Activated naive CD4-positive, alpha-beta T cell treated with anti-CD3 and anti-CD28 coated beads for 36 hours (primary cell): ENCODE data around the gene TAS2R40. TPM values are rescaled to one million over a fixed set of nuclear protein-coding genes. Genes with fewer than 3 reads are reported as not detected.

Source experiments
- CTCF ChIA-PET: fragments of 350-600 bp; sonication (Branson Sonifier 250); formaldehyde crosslinking; loops from one replicate; lab custom pipeline; 2021; ENCODE audit warnings: antibody characterized with exemption; lab: Charles Lee
- DNase-seq: peaks from one replicate; pipeline ENCODE4 v3.0.0-alpha.2; 2020
- H3K27ac Mint-ChIP-seq: one replicate; pipeline ENCODE4 v1.8.0; 2021; ENCODE audit warnings: mild to moderate bottlenecking, mixed read lengths
- H3K27me3 Mint-ChIP-seq: one replicate; pipeline ENCODE4 v1.8.0; 2021; ENCODE audit warnings: low read depth, mixed read lengths
- H3K36me3 Mint-ChIP-seq: one replicate; pipeline ENCODE4 v1.8.0; 2021; ENCODE audit warnings: low read depth, mixed read lengths
- H3K4me1 Mint-ChIP-seq: one replicate; pipeline ENCODE4 v1.8.0; 2021; ENCODE audit warnings: low read depth, mixed read lengths
- H3K4me3 Mint-ChIP-seq: one replicate; pipeline ENCODE4 v1.8.0; 2021; ENCODE audit warnings: mild to moderate bottlenecking, moderate library complexity, mixed read lengths
- H3K9me3 Mint-ChIP-seq: one replicate; pipeline ENCODE4 v1.8.0; 2021; ENCODE audit warnings: mixed read lengths
- intact Hi-C: fragments of 100-400 bp; cut with micrococcal nuclease; formaldehyde crosslinking; loops from one replicate; pipeline ENCODE4 v1.15.1; 2023
- total RNA-seq, 2 experiments: library from RNA; stranded (reverse); gene quantifications; one replicate each; pipeline ENCODE4 v1.2.3, GENCODE V29; 2021

TAS2R40 gene
- total RNA-seq, 2 experiments from 2014 or later: not detected

DNA sequence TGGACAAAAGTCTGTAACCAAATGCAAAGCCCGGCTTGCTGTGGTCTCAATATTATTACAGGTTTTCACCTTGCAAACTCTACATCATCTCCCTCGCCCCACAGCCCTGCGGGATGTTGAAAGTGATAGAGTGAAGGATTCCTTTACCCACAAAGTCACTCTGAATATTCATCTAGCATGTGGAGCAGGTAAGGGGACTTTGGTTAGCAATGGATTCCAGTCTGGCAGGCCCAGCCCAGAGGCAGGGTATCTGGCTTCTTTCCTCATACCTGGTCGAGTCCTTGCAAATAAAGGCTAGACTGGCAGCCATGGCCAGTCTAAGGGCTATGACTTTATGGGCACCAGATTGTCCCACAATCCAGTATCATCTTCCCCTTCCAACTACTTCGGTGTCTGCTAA lies 3.2 kb downstream of the TAS2R40 start:
- no peak for DNase-seq
- CTCF ChIA-PET: no interaction called here
- H3K36me3 Mint-ChIP-seq: no peaks in the 10 kb centered on the region
- no peaks in the 10 kb centered on the region for H3K9me3 Mint-ChIP-seq
- intact Hi-C loops: no loop called here
- H3K27ac Mint-ChIP-seq: no peak overlapping the region
- H3K4me3 Mint-ChIP-seq: no peak overlapping the region
- H3K27me3 Mint-ChIP-seq: peaks cover 8% of the 10 kb centered on the region
- no peaks in the 10 kb centered on the region for H3K4me1 Mint-ChIP-seq

- CTCF ChIA-PET: interaction anchor here (1.2 kb wide), 1 partner anchor 13 kb away, joined by 3 read pairs; no protein-coding TSS in a partner anchor
- Mint-ChIP-seq H3K36me3 (no peaks in the 10 kb centered on the region), H3K9me3 (no peaks in the 10 kb centered on the region), H3K27ac (no peak overlapping the region), H3K4me1 (no peaks in the 10 kb centered on the region), H3K27me3 (peaks cover under 1% of the 10 kb centered on the region), H3K4me3 (no peak overlapping the region)
- intact Hi-C loops: no loop called here
- DNase-seq: no peak
Measured at GRCh38 chr7:143227806-143228205, 6.0 kb downstream of the TAS2R40 start.

GRCh38 chr7:143229054-143229790 lies 7.4 kb downstream of the TAS2R40 start:
- Mint-ChIP-seq H3K27me3 (no peaks in the 10 kb centered on the region), H3K27ac (no peak overlapping the region), H3K9me3 (no peaks in the 10 kb centered on the region), H3K36me3 (no peaks in the 10 kb centered on the region), H3K4me3 (no peak overlapping the region), H3K4me1 (no peaks in the 10 kb centered on the region)
- CTCF ChIA-PET: no interaction called here
- DNase-seq: no peak
- intact Hi-C loops: no loop called here

DNA sequence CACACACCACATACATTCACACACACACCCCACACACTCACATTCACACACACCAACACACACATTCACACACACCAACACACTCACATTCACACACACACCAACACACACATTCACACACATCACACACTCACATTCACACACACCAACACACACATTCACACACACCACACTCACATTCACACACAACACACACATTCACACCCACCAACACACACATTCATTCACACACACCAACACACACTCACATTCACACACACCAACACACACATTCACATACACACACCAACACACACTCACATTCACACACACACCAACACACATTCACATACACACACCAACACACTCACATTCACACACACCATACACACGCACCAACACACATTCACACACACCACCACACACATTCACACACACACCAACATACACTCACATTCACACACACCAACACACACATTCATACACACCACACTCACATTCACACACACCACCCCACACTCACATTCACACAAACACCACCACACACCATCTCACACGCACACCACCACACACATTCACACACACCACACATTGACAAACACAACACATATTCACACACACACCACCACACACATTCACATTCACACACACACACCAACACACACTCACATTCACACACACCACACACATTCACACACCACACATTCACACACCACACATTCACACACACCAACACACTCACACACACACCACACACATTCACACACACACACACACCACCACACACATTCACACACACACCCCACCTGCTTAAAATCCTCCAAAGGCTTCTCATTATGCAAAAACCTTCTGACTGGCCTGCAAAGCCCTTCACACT lies 9.0 kb downstream of the TAS2R40 start:
- CTCF ChIA-PET: interaction anchor here (1.6 kb wide), 1 partner anchor 225 kb away, joined by 3 read pairs; no protein-coding TSS in a partner anchor
- intact Hi-C loops: no loop called here
- no peak for DNase-seq

DNA sequence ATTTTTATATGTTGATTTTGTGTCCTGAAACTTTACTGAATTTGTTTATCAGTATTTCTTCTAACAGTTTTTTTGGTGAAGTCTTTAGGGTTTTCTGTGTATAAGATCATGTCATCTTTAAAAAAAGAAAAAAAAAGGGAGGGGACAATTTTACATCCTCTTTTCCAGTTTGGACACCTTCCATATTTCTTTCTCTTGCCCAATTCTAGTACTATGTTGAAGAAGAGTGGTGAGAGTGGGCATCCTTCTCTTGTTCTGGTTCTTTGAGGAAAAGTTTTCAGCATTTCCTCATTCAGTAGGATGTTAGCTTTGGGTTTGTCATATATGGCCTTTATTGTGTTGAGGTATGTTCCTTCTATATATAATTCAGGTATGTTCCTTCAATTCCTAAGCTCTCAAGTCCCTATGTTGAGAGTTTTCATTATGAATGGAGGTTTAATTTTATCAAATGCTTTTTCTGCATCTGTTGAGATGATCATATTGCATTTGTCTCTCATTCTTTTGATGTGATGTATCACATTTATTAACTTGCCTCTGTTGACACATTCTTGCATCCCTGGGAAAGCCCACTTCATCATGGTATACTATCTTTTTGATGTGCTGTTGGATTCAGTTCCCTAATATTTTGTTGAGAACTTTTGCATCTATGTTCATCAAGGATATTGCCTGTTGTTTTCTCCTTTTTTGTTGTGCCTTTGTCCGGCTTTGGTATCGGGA lies 12.1 kb downstream of the TAS2R40 start:
- Mint-ChIP-seq H3K9me3 (peaks cover 19% of the 10 kb centered on the region), H3K4me1 (no peaks in the 10 kb centered on the region), H3K36me3 (peaks cover 2% of the 10 kb centered on the region), H3K27ac (no peak overlapping the region), H3K4me3 (no peak overlapping the region), H3K27me3 (peaks cover 2% of the 10 kb centered on the region)
- DNase-seq: no peak
- intact Hi-C loops: no loop called here
- CTCF ChIA-PET: interaction anchor here (0.7 to 1.0 kb wide), 3 partner anchors 38 to 309 kb away, joined by 3 to 5 read pairs (median 4); no protein-coding TSS in a partner anchor

More for the DNA sequence above, 9.0 kb downstream of the TAS2R40 start:
- H3K27ac Mint-ChIP-seq: no peak overlapping the region
- no peaks in the 10 kb centered on the region for H3K4me1 Mint-ChIP-seq
- H3K9me3 Mint-ChIP-seq: peaks cover 3% of the 10 kb centered on the region
- no peak overlapping the region for H3K4me3 Mint-ChIP-seq
- no peaks in the 10 kb centered on the region for H3K36me3 Mint-ChIP-seq
- H3K27me3 Mint-ChIP-seq: peaks cover 2% of the 10 kb centered on the region

- DNase-seq: no peak
- H3K9me3 Mint-ChIP-seq: peaks cover 19% of the 10 kb centered on the region
- no peaks in the 10 kb centered on the region for H3K4me1 Mint-ChIP-seq
- CTCF ChIA-PET: interaction anchor here (1.0 kb wide), 1 partner anchor 37 kb away, joined by 3 read pairs; no protein-coding TSS in a partner anchor
- H3K36me3 Mint-ChIP-seq: peaks cover 2% of the 10 kb centered on the region
- peaks cover 2% of the 10 kb centered on the region for H3K27me3 Mint-ChIP-seq
- H3K4me3 Mint-ChIP-seq: no peak overlapping the region
- no peak overlapping the region for H3K27ac Mint-ChIP-seq
- intact Hi-C loops: no loop called here
Measured at GRCh38 chr7:143234533-143234875, 12.7 kb downstream of the TAS2R40 start.

DNA sequence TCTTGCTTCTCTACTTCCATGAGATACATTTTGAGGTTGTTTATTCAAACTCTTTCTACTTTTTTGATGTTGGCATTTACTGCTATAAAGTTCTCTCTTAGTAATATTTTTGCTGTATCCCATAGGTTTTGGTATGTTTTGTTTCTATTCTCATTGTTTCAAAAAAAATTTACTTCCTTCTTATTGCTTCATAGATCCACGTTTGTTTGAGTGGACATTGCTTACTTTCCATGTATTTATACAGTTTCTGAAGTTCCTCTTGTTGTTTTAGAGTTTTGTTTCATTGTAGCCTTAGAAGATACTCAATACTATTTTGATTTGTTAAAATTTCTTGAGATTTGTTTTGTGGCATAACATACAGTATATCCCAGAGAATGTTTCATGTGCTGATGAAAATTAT lies 13.7 kb downstream of the TAS2R40 start:
- Mint-ChIP-seq H3K27me3 (peaks cover 2% of the 10 kb centered on the region), H3K9me3 (peaks cover 19% of the 10 kb centered on the region), H3K27ac (no peak overlapping the region), H3K36me3 (peaks cover 2% of the 10 kb centered on the region), H3K4me1 (no peaks in the 10 kb centered on the region), H3K4me3 (no peak overlapping the region)
- no peak for DNase-seq
- intact Hi-C loops: no loop called here
- CTCF ChIA-PET: interaction anchor here (0.8 kb wide), 1 partner anchor 180 kb away, joined by 3 read pairs; no protein-coding TSS in a partner anchor

- Mint-ChIP-seq H3K36me3 (peaks cover 2% of the 10 kb centered on the region), H3K27ac (no peak overlapping the region), H3K9me3 (peaks cover 19% of the 10 kb centered on the region), H3K4me3 (no peak overlapping the region), H3K27me3 (peaks cover 2% of the 10 kb centered on the region), H3K4me1 (peaks cover 4% of the 10 kb centered on the region)
- CTCF ChIA-PET: no interaction called here
- intact Hi-C loops: no loop called here
- DNase-seq: no peak
Measured at GRCh38 chr7:143236408-143236990, 14.7 kb downstream of the TAS2R40 start.

DNA sequence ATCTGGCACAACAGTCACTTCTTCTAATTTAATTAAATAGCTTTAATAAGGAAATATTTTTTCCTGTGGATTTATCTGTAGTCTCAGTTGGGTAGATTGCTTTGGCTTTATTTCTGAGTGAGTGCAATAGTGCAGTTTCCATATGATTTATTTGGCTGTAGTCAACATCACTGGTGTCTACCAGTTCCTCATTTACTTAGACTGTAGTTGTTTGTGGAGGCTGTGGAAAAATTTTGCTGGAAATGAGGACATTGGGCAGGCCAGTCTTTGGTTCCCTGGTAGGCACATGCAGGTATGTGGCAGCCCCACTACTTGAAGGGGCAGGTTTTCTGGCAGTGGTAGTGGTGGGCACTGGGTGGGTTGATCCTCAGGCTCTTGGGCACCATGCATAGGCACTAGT lies 15.5 kb downstream of the TAS2R40 start:
- Mint-ChIP-seq H3K4me3 (no peak overlapping the region), H3K9me3 (peaks cover 19% of the 10 kb centered on the region), H3K4me1 (peaks cover 4% of the 10 kb centered on the region), H3K27ac (no peak overlapping the region), H3K27me3 (peaks cover 2% of the 10 kb centered on the region), H3K36me3 (peaks cover 2% of the 10 kb centered on the region)
- DNase-seq: no peak
- intact Hi-C loops: no loop called here
- CTCF ChIA-PET: no interaction called here

- peaks cover 5% of the 10 kb centered on the region for H3K4me1 Mint-ChIP-seq
- CTCF ChIA-PET: interaction anchor here (0.9 to 6.7 kb wide), 6 partner anchors 18 to 169 kb away, joined by 3 to 137 read pairs (median 24); partner anchors contain the start of gene EPHA1
- DNase-seq: no peak
- peaks cover 2% of the 10 kb centered on the region for H3K36me3 Mint-ChIP-seq
- no peak overlapping the region for H3K27ac Mint-ChIP-seq
- peaks cover 19% of the 10 kb centered on the region for H3K9me3 Mint-ChIP-seq
- intact Hi-C loops: no loop called here
- no peak overlapping the region for H3K4me3 Mint-ChIP-seq
- peaks cover 2% of the 10 kb centered on the region for H3K27me3 Mint-ChIP-seq
Measured at GRCh38 chr7:143238289-143238980, 16.6 kb downstream of the TAS2R40 start.

- Mint-ChIP-seq H3K27ac (no peak overlapping the region), H3K36me3 (peaks cover 2% of the 10 kb centered on the region), H3K4me3 (no peak overlapping the region), H3K27me3 (peaks cover 2% of the 10 kb centered on the region), H3K4me1 (peaks cover 17% of the 10 kb centered on the region), H3K9me3 (peaks cover 19% of the 10 kb centered on the region)
- CTCF ChIA-PET: interaction anchor here (0.6 to 6.7 kb wide), 44 partner anchors 7 to 893 kb away, joined by 3 to 137 read pairs (median 6); partner anchors contain the start of genes CASP2, EPHA1 and GSTK1
- intact Hi-C loops: loop anchor here (2.0 to 10.0 kb wide), 2 partner anchors 177 to 885 kb away; partner anchors contain the start of gene OR2A14
- no peak for DNase-seq
Measured at GRCh38 chr7:143239813-143240212, 18.0 kb downstream of the TAS2R40 start.
